ENCODE results near the gene MTMR11.
A peak's percentile ranks its signal among the peaks of the same experiment; 100 is the strongest.

DNA sequence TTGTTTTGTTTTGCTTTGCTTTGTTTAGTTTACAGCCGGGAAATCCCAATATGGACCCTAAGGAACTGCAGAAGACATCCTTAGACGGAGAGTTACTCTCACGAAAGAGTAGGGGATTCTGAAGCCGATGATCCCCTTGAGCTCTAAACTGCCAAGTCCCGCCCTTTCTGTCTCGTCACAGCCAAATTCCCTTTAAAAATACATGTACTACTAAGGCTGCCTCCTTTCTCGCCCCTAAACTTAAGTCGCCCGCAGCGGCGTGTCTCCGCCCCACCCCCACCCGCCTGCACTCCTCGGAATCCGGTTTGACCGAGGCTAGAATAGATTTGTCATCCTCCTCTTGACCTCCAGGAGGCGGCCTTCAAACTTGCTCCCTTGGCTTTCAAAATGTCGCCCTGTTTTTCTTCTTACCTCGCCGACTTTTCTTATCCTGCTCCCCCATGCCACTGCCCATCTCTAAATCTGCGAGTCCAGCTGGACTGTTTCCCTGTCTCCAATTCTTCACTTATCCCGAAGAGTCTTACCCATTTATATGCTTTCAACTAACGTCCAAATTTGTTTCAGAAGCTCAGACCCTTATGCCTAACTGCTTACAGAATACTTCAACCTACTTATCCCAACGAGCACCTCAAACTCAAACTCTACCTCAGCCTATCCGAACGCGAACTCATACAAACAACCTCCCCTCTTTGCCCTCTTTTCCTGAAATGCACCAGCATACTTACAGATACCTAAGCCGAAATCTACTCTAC is 48.3 kb downstream of the MTMR11 start:
- TF ChIP-seq, protein P1, sequence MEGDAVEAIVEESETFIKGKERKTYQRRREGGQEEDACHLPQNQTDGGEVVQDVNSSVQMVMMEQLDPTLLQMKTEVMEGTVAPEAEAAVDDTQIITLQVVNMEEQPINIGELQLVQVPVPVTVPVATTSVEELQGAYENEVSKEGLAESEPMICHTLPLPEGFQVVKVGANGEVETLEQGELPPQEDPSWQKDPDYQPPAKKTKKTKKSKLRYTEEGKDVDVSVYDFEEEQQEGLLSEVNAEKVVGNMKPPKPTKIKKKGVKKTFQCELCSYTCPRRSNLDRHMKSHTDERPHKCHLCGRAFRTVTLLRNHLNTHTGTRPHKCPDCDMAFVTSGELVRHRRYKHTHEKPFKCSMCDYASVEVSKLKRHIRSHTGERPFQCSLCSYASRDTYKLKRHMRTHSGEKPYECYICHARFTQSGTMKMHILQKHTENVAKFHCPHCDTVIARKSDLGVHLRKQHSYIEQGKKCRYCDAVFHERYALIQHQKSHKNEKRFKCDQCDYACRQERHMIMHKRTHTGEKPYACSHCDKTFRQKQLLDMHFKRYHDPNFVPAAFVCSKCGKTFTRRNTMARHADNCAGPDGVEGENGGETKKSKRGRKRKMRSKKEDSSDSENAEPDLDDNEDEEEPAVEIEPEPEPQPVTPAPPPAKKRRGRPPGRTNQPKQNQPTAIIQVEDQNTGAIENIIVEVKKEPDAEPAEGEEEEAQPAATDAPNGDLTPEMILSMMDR (conservative IDR thresholded peaks at IDR 0.05; ENCODE audit: low read depth, low read length) = peak; percentile 66
- no peak for TF ChIP-seq EZH2 (IDR thresholded peaks at IDR 0.05; ENCODE audit: borderline replicate concordance, low read depth, low read length, poor library complexity, severe bottlenecking)
